ENCODE measurements around the gene POMP. TPM values are rescaled to one million over a fixed set of nuclear protein-coding genes. Genes with fewer than 3 reads are reported as not detected.
A peak's percentile ranks its signal among the peaks of the same experiment; 100 is the strongest.

POMP gene
- polyA plus RNA-seq, 3 donors = 31.3 to 153 (median 145) TPM

GRCh38 chr13:28704282-28704681 is 45.4 kb downstream of the POMP start:
- peaks cover 33 to 36% of the 10 kb centered on the region in 2 donors for H3K36me3 Mint-ChIP-seq

GRCh38 chr13:28704919-28705318 is 46.0 kb downstream of the POMP start:
- no peaks in the 10 kb centered on the region for H4K20me1 ChIP-seq (ENCODE audit: insufficient read depth, low read length)
- no peak for TF ChIP-seq CTCF (IDR thresholded peaks at IDR 0.05)
- no peak overlapping the region for H2AFZ ChIP-seq (ENCODE audit: insufficient read depth, low read depth, low read length, poor library complexity, severe bottlenecking)
- no peaks in the 10 kb centered on the region for H3K27me3 ChIP-seq (ENCODE audit: control insufficient read depth in 2 of 2, insufficient read depth in 2 of 2, low read length in 2 of 2)
- H3K27ac ChIP-seq (ENCODE audit: low read depth in 1 of 2, low read length in 2 of 2) = peak overlapping the region in 1 of 2 donors; percentile 37
- H3K4me1 Mint-ChIP-seq = peaks cover 28% of the 10 kb centered on the region
- peaks cover 26 to 31% of the 10 kb centered on the region in 2 donors for H3K4me1 ChIP-seq (ENCODE audit: control insufficient read depth in 1 of 2, insufficient read depth in 2 of 2, low read length in 2 of 2)
- H3K27me3 Mint-ChIP-seq (ENCODE audit: low read depth in 3 of 3) = no peaks in the 10 kb centered on the region
- peak; percentile 19 to 25 (median 24) for DNase-seq
- peaks cover 34 to 38% of the 10 kb centered on the region in 2 donors for H3K36me3 Mint-ChIP-seq
- H3K4me3 Mint-ChIP-seq = no peak overlapping the region
- no peaks in the 10 kb centered on the region for H3K79me2 ChIP-seq (ENCODE audit: insufficient read depth, low read length)
- peak overlapping the region in 1 of 3 experiments; percentile 0 for H3K4me3 ChIP-seq (replicated peaks in 1 of 3; ENCODE audit: low read depth in 2 of 3, low read length in 3 of 3)
- H3K9me3 ChIP-seq (replicated peaks in 1 of 2; ENCODE audit: control insufficient read depth in 1 of 2, insufficient read depth in 1 of 2, low read length in 2 of 2) = no peaks in the 10 kb centered on the region
- H3K27ac Mint-ChIP-seq = no peak overlapping the region
- peaks cover 36 to 40% of the 10 kb centered on the region in 2 donors for H3K36me3 ChIP-seq (replicated peaks in 1 of 2; ENCODE audit: control insufficient read depth in 1 of 2, insufficient read depth in 2 of 2, low read length in 2 of 2)
- no peak overlapping the region for H3K4me2 ChIP-seq (replicated peaks; ENCODE audit: extremely low read depth, low read length, poor library complexity, severe bottlenecking)
- intact Hi-C loops (cut with micrococcal nuclease) = no loop called here
- H3K9me3 Mint-ChIP-seq = peaks cover 0 to 3% (median 0%) of the 10 kb centered on the region in 7 donors
- no peak overlapping the region for H3K9ac ChIP-seq (ENCODE audit: insufficient read depth, low read length, poor library complexity, severe bottlenecking)

More at GRCh38 chr13:28704282-28704681, 45.4 kb downstream of the POMP start:
- intact Hi-C loops (cut with micrococcal nuclease) = no loop called here
- Histone ChIP-seq H3K4me3 (replicated peaks in 1 of 3; ENCODE audit: low read depth in 2 of 3, low read length in 3 of 3) (no peak overlapping the region), H2AFZ (ENCODE audit: insufficient read depth, low read depth, low read length, poor library complexity, severe bottlenecking) (no peak overlapping the region), H3K4me2 (replicated peaks; ENCODE audit: extremely low read depth, low read length, poor library complexity, severe bottlenecking) (no peak overlapping the region), H3K27ac (ENCODE audit: low read depth in 1 of 2, low read length in 2 of 2) (peak overlapping the region in 1 of 2 donors; percentile 37), H4K20me1 (ENCODE audit: insufficient read depth, low read length) (no peaks in the 10 kb centered on the region), H3K36me3 (replicated peaks in 1 of 2; ENCODE audit: control insufficient read depth in 1 of 2, insufficient read depth in 2 of 2, low read length in 2 of 2) (peaks cover 41 to 42% of the 10 kb centered on the region in 2 donors), H3K4me1 (ENCODE audit: control insufficient read depth in 1 of 2, insufficient read depth in 2 of 2, low read length in 2 of 2) (peaks cover 26 to 31% of the 10 kb centered on the region in 2 donors), H3K9ac (ENCODE audit: insufficient read depth, low read length, poor library complexity, severe bottlenecking) (no peak overlapping the region), H3K27me3 (ENCODE audit: control insufficient read depth in 2 of 2, insufficient read depth in 2 of 2, low read length in 2 of 2) (no peaks in the 10 kb centered on the region), H3K9me3 (replicated peaks in 1 of 2; ENCODE audit: control insufficient read depth in 1 of 2, insufficient read depth in 1 of 2, low read length in 2 of 2) (no peaks in the 10 kb centered on the region), H3K79me2 (ENCODE audit: insufficient read depth, low read length) (no peaks in the 10 kb centered on the region)
- Mint-ChIP-seq H3K27ac (no peak overlapping the region), H3K4me3 (no peak overlapping the region), H3K4me1 (peaks cover 28% of the 10 kb centered on the region), H3K27me3 (ENCODE audit: low read depth in 3 of 3) (no peaks in the 10 kb centered on the region), H3K9me3 (no peaks in the 10 kb centered on the region)
- no peak for DNase-seq
- TF ChIP-seq CTCF (IDR thresholded peaks at IDR 0.05) = no peak
